ENCODE data around the gene TMEM94. TPM values are rescaled to one million over a fixed set of nuclear protein-coding genes. Genes with fewer than 3 reads are reported as not detected.

The TMEM94 gene
- total and polyA plus RNA-seq, 8 donors: 29.9 to 64.9 (median 39.3) TPM

- intact Hi-C loops (cut with DNase I): no loop called here
- no peak for FAIRE-seq
- H3K27ac ChIP-seq: no peak overlapping the region
Observed at GRCh38 chr17:75502721-75503329, 46.4 kb downstream of the TMEM94 start.

GRCh38 chr17:75503337-75503950 lies 47.0 kb downstream of the TMEM94 start:
- WGBS, 2 donors: 87 to 91% methylated on average over 22 to 23 of the region's 23 CpGs
- Histone ChIP-seq H3K27ac (no peak overlapping the region), H3K9me3 (no peaks in the 10 kb centered on the region), H3K36me3 (peaks cover 0 to 10% (median 0%) of the 10 kb centered on the region in 3 donors), H3K4me1 (no peaks in the 10 kb centered on the region), H3K4me3 (no peak overlapping the region), H3K27me3 (no peaks in the 10 kb centered on the region)
- DNase-seq: peak in 1 of 6 donors; percentile 77
- no peak for FAIRE-seq
- intact Hi-C loops (cut with DNase I): no loop called here
- ATAC-seq: no peak
- TF ChIP-seq CTCF (IDR thresholded peaks at IDR 0.05): no peak

More at GRCh38 chr17:75502721-75503329, 46.4 kb downstream of the TMEM94 start:
- DNase-seq (peak in 1 of 6 donors; percentile 59), ATAC-seq (no peak)
- Histone ChIP-seq H3K4me3 (no peak overlapping the region), H3K4me1 (no peaks in the 10 kb centered on the region), H3K36me3 (peaks cover 0 to 10% (median 0%) of the 10 kb centered on the region in 3 donors), H3K9me3 (no peaks in the 10 kb centered on the region), H3K27me3 (no peaks in the 10 kb centered on the region)
- no peak for TF ChIP-seq CTCF (IDR thresholded peaks at IDR 0.05)
- 93 to 95% methylated on average over 22 to 25 of the region's 25 CpGs for WGBS, 2 donors

- H3K27ac ChIP-seq: no peak overlapping the region
- H3K27me3 ChIP-seq: no peaks in the 10 kb centered on the region
- H3K4me1 ChIP-seq: no peaks in the 10 kb centered on the region
- 56 to 69% methylated on average over 10 to 13 of the region's 13 CpGs for WGBS, 2 donors
- intact Hi-C loops (cut with DNase I): no loop called here
- no peaks in the 10 kb centered on the region for H3K9me3 ChIP-seq
- H3K36me3 ChIP-seq: peaks cover 0 to 10% (median 0%) of the 10 kb centered on the region in 3 donors
- DNase-seq: peak in 1 of 6 donors; percentile 84
- no peak overlapping the region for H3K4me3 ChIP-seq
- FAIRE-seq: no peak
- peak in 2 of 4 donors; percentile 2 to 6 for ATAC-seq
- no peak for TF ChIP-seq CTCF (IDR thresholded peaks at IDR 0.05)
Observed at GRCh38 chr17:75503976-75504346, 47.5 kb downstream of the TMEM94 start.

GRCh38 chr17:75504347-75505151 lies 48.1 kb downstream of the TMEM94 start:
- Histone ChIP-seq H3K4me3 (no peak overlapping the region), H3K4me1 (no peaks in the 10 kb centered on the region), H3K27me3 (no peaks in the 10 kb centered on the region), H3K9me3 (no peaks in the 10 kb centered on the region), H3K27ac (no peak overlapping the region), H3K36me3 (peaks cover 0 to 10% (median 0%) of the 10 kb centered on the region in 3 donors)
- ATAC-seq (peak; percentile 42 to 83 (median 70)), FAIRE-seq (no peak), DNase-seq (peak in 5 of 6 donors; percentile 45 to 81 (median 70))
- peak; percentile 36 to 61 (median 52) for TF ChIP-seq CTCF (IDR thresholded peaks at IDR 0.05)
- WGBS, 2 donors: 60 to 67% methylated on average over 29 to 32 of the region's 32 CpGs
- intact Hi-C loops (cut with DNase I): no loop called here
